Stimulated activated naive CD8-positive, alpha-beta T cell treated with anti-CD3 and anti-CD28 coated beads, Interleukin-15, Interleukin-2, amounts not matched to agents 100 ng/mL and 50 ng/mL, for 24 hours (primary cell): ENCODE results near the gene AKAP12.
"Not testable (repeated sequence)": the region's sequence is repeated elsewhere in the genome, so short reads cannot be mapped to it uniquely, and the experiment has no call there.

Source experiments
- H3K27ac Mint-ChIP-seq: one replicate; pipeline ENCODE4 v1.8.0; 2021; ENCODE audit warnings: mild to moderate bottlenecking, mixed read lengths
- H3K27me3 Mint-ChIP-seq: one replicate; pipeline ENCODE4 v1.8.0; 2021; ENCODE audit warnings: mixed read lengths
- H3K36me3 Mint-ChIP-seq: one replicate; pipeline ENCODE4 v1.8.0; 2021; ENCODE audit warnings: low read depth, mixed read lengths
- H3K4me1 Mint-ChIP-seq: one replicate; pipeline ENCODE4 v1.8.0; 2021; ENCODE audit warnings: low read depth, mixed read lengths
- H3K4me3 Mint-ChIP-seq: one replicate; pipeline ENCODE4 v1.8.0; 2021; ENCODE audit warnings: mild to moderate bottlenecking, mixed read lengths
- H3K9me3 Mint-ChIP-seq: one replicate; pipeline ENCODE4 v1.8.0; 2021; ENCODE audit warnings: mixed read lengths

AKAP12 gene

GRCh38 chr6:151379933-151380847 lies 140.4 kb downstream of the AKAP12 start:
- H3K9me3 Mint-ChIP-seq, result no peaks in the 10 kb centered on the region
- peak overlapping the region; percentile 95 for H3K27ac Mint-ChIP-seq
- peak overlapping the region; percentile 82 for H3K4me3 Mint-ChIP-seq
- peaks cover 73% of the 10 kb centered on the region for H3K4me1 Mint-ChIP-seq
- no peaks in the 10 kb centered on the region for H3K27me3 Mint-ChIP-seq
- H3K36me3 Mint-ChIP-seq, result peaks cover 30% of the 10 kb centered on the region

- Mint-ChIP-seq H3K4me1 (peaks cover 73% of the 10 kb centered on the region), H3K27me3 (no peaks in the 10 kb centered on the region), H3K27ac (peak overlapping the region; percentile 95), H3K4me3 (peak overlapping the region; percentile 82), H3K36me3 (peaks cover 30% of the 10 kb centered on the region), H3K9me3 (no peaks in the 10 kb centered on the region)
Measured at GRCh38 chr6:151380848-151381205, 141.1 kb downstream of the AKAP12 start.

- no peak overlapping the region for H3K27ac Mint-ChIP-seq
- H3K4me3 Mint-ChIP-seq, result no peak overlapping the region
- peaks cover 29% of the 10 kb centered on the region for H3K36me3 Mint-ChIP-seq
- H3K27me3 Mint-ChIP-seq, result no peaks in the 10 kb centered on the region
- peaks cover 72% of the 10 kb centered on the region for H3K4me1 Mint-ChIP-seq
- H3K9me3 Mint-ChIP-seq, result no peaks in the 10 kb centered on the region
Measured at GRCh38 chr6:151381722-151382121, 142.0 kb downstream of the AKAP12 start.

GRCh38 chr6:151382631-151383030 lies 142.9 kb downstream of the AKAP12 start:
- not testable (repeated sequence) for H3K4me3 Mint-ChIP-seq, H3K9me3 Mint-ChIP-seq, H3K27me3 Mint-ChIP-seq, H3K27ac Mint-ChIP-seq
- peaks cover 32% of the 10 kb centered on the region for H3K36me3 Mint-ChIP-seq
- peaks cover 74% of the 10 kb centered on the region for H3K4me1 Mint-ChIP-seq

GRCh38 chr6:151384151-151384550 lies 144.4 kb downstream of the AKAP12 start:
- Mint-ChIP-seq H3K27me3 (no peaks in the 10 kb centered on the region), H3K36me3 (peaks cover 24% of the 10 kb centered on the region), H3K27ac (peak overlapping the region; percentile 86), H3K4me3 (no peak overlapping the region), H3K9me3 (no peaks in the 10 kb centered on the region), H3K4me1 (peaks cover 75% of the 10 kb centered on the region)

- Mint-ChIP-seq H3K4me3 (peak overlapping the region; percentile 45), H3K27ac (peak overlapping the region; percentile 86), H3K9me3 (no peaks in the 10 kb centered on the region), H3K27me3 (no peaks in the 10 kb centered on the region), H3K36me3 (peaks cover 22% of the 10 kb centered on the region), H3K4me1 (peaks cover 66% of the 10 kb centered on the region)
Measured at GRCh38 chr6:151385177-151385576, 145.4 kb downstream of the AKAP12 start.

- Mint-ChIP-seq H3K4me3 (no peak overlapping the region), H3K27ac (no peak overlapping the region), H3K36me3 (peaks cover 15% of the 10 kb centered on the region), H3K9me3 (no peaks in the 10 kb centered on the region), H3K27me3 (no peaks in the 10 kb centered on the region), H3K4me1 (peaks cover 56% of the 10 kb centered on the region)
Measured at GRCh38 chr6:151387175-151387970, 147.6 kb downstream of the AKAP12 start.

- H3K9me3 Mint-ChIP-seq, result no peaks in the 10 kb centered on the region
- H3K27ac Mint-ChIP-seq, result peak overlapping the region; percentile 65
- no peak overlapping the region for H3K4me3 Mint-ChIP-seq
- peaks cover 20% of the 10 kb centered on the region for H3K36me3 Mint-ChIP-seq
- no peaks in the 10 kb centered on the region for H3K27me3 Mint-ChIP-seq
- peaks cover 65% of the 10 kb centered on the region for H3K4me1 Mint-ChIP-seq
Measured at GRCh38 chr6:151388236-151388635, 148.5 kb downstream of the AKAP12 start.

- Mint-ChIP-seq H3K9me3 (no peaks in the 10 kb centered on the region), H3K36me3 (peaks cover 25% of the 10 kb centered on the region), H3K27ac (peak overlapping the region; percentile 96), H3K27me3 (no peaks in the 10 kb centered on the region), H3K4me3 (peak overlapping the region; percentile 91), H3K4me1 (peaks cover 70% of the 10 kb centered on the region)
Measured at GRCh38 chr6:151388997-151389617, 149.3 kb downstream of the AKAP12 start.

GRCh38 chr6:151389618-151390275 lies 150.0 kb downstream of the AKAP12 start:
- Mint-ChIP-seq H3K36me3 (peaks cover 19% of the 10 kb centered on the region), H3K9me3 (no peaks in the 10 kb centered on the region), H3K27ac (peak overlapping the region; percentile 96), H3K4me1 (peaks cover 70% of the 10 kb centered on the region), H3K27me3 (no peaks in the 10 kb centered on the region), H3K4me3 (peak overlapping the region; percentile 91)

GRCh38 chr6:151390276-151390850 lies 150.6 kb downstream of the AKAP12 start:
- Mint-ChIP-seq H3K27me3 (no peaks in the 10 kb centered on the region), H3K4me3 (peak overlapping the region; percentile 48), H3K4me1 (peaks cover 70% of the 10 kb centered on the region)

GRCh38 chr6:151390851-151391470 lies 151.2 kb downstream of the AKAP12 start:
- H3K27me3 Mint-ChIP-seq, result no peaks in the 10 kb centered on the region
- peaks cover 26% of the 10 kb centered on the region for H3K36me3 Mint-ChIP-seq
- peak overlapping the region; percentile 97 for H3K4me3 Mint-ChIP-seq
- H3K9me3 Mint-ChIP-seq, result no peaks in the 10 kb centered on the region
- no peak overlapping the region for H3K27ac Mint-ChIP-seq
- H3K4me1 Mint-ChIP-seq, result peaks cover 67% of the 10 kb centered on the region

More at GRCh38 chr6:151390276-151390850, 150.6 kb downstream of the AKAP12 start:
- Mint-ChIP-seq H3K9me3 (no peaks in the 10 kb centered on the region), H3K36me3 (peaks cover 24% of the 10 kb centered on the region), H3K27ac (no peak overlapping the region)

- H3K4me1 Mint-ChIP-seq, result peaks cover 69% of the 10 kb centered on the region
- peak within 1 kb of the TSS; percentile 97 for H3K27ac Mint-ChIP-seq
- no peaks in the 10 kb centered on the region for H3K27me3 Mint-ChIP-seq
- H3K9me3 Mint-ChIP-seq, result no peaks in the 10 kb centered on the region
- H3K4me3 Mint-ChIP-seq, result peak within 1 kb of the TSS; percentile 97
- H3K36me3 Mint-ChIP-seq, result peaks cover 34% of the 10 kb centered on the region
Measured at GRCh38 chr6:151391471-151392413, 152.0 kb downstream of the AKAP12 start, which contains the start of gene ZBTB2. Gene ZBTB2 (minus strand): TSS chr6:151391559. CDS start chr6:151373637, 17,922 bp downstream.
